GM12878 (cell line): ENCODE results near the gene SLC10A2.

ENCODE experiments used
- KDM1A ChIP-seq: fragments of 200-600 bp; sonication (generic); IDR thresholded peaks from 2 replicates; pipeline ENCODE4 v1.6.1; 2016; ENCODE audit warnings: borderline replicate concordance
- ZNF274 ChIP-seq: IDR thresholded peaks from one replicate; pipeline ENCODE4 v1.8.0; 2011; ENCODE audit not compliant: insufficient read length, insufficient read depth

GRCh38 chr13:103101500-103101899, 35.3 kb upstream of the SLC10A2 start:
- no peak for TF ChIP-seq KDM1A
- TF ChIP-seq ZNF274, result no peak
